B cell (primary cell): ENCODE measurements around the gene BLOC1S5.

Experiments used
- EZH2 ChIP-seq: IDR thresholded peaks from 2 replicates; pipeline ENCODE4 v1.6.1; 2012; ENCODE audit warnings: borderline replicate concordance, low read depth, mild to moderate bottlenecking, moderate library complexity, low read length; ENCODE audit not compliant: insufficient read depth, poor library complexity, severe bottlenecking
- TF ChIP-seq, protein P1 (sequence below): fragments of 200-600 bp; IDR thresholded peaks from one replicate; pipeline ENCODE4 v1.8.0; 2022; ENCODE audit warnings: antibody characterized with exemption, mild to moderate bottlenecking

DNA sequence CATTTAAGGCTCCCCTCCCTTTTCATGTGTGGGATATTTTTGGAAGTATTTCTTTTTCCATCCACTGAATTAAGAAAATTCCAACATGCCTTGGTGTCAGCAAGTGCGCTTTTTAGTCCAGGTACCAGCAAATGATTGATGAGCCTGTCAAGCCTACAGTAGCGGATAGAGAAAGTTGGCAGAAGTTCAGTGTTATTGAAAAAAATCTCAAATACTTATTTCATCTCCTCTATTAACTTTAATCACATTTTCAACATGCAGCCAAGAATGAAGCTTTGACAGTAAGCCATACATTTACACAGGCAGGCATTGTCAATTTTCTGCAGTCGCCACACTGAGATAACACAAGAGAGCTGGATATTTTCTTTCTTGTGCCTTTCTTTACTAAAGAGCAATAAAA lies 50.4 kb downstream of the BLOC1S5 start:
- TF ChIP-seq EZH2, result no peak
- TF ChIP-seq, protein P1, sequence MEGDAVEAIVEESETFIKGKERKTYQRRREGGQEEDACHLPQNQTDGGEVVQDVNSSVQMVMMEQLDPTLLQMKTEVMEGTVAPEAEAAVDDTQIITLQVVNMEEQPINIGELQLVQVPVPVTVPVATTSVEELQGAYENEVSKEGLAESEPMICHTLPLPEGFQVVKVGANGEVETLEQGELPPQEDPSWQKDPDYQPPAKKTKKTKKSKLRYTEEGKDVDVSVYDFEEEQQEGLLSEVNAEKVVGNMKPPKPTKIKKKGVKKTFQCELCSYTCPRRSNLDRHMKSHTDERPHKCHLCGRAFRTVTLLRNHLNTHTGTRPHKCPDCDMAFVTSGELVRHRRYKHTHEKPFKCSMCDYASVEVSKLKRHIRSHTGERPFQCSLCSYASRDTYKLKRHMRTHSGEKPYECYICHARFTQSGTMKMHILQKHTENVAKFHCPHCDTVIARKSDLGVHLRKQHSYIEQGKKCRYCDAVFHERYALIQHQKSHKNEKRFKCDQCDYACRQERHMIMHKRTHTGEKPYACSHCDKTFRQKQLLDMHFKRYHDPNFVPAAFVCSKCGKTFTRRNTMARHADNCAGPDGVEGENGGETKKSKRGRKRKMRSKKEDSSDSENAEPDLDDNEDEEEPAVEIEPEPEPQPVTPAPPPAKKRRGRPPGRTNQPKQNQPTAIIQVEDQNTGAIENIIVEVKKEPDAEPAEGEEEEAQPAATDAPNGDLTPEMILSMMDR, result no peak
